GM23338 (cell line): Measurements from ENCODE around the gene CPXM1.

Source experiments
- CREB1 ChIP-seq: fragments of 250-450 bp; sonication (Bioruptor Pico); IDR thresholded peaks from 2 replicates; pipeline ENCODE4 v1.5.0; 2020; ENCODE audit warnings: low read depth, mild to moderate bottlenecking, moderate library complexity
- POLR2AphosphoS5 ChIP-seq: IDR thresholded peaks from 2 replicates; pipeline ENCODE4 v1.6.1; 2016; ENCODE audit warnings: antibody characterized with exemption, low read depth
- ZNF114 ChIP-seq: fragments of 250-450 bp; sonication (Bioruptor Pico); IDR thresholded peaks from 2 replicates; pipeline ENCODE4 v1.5.0; 2020; ENCODE audit warnings: mild to moderate bottlenecking, moderate library complexity
- TF ChIP-seq, protein P1 (sequence below), 2 experiments: fragments of 200-600 bp in 1 of 2; sonication (generic) in 1 of 2; conservative IDR thresholded peaks; 2 replicates each; pipeline versions ENCODE4 v1.5.1 to v1.6.1; 2016 to 2017; ENCODE audit warnings: antibody characterized with exemption in 2 of 2, low read depth in 2 of 2, mild to moderate bottlenecking in 2 of 2, moderate library complexity in 1 of 2

DNA sequence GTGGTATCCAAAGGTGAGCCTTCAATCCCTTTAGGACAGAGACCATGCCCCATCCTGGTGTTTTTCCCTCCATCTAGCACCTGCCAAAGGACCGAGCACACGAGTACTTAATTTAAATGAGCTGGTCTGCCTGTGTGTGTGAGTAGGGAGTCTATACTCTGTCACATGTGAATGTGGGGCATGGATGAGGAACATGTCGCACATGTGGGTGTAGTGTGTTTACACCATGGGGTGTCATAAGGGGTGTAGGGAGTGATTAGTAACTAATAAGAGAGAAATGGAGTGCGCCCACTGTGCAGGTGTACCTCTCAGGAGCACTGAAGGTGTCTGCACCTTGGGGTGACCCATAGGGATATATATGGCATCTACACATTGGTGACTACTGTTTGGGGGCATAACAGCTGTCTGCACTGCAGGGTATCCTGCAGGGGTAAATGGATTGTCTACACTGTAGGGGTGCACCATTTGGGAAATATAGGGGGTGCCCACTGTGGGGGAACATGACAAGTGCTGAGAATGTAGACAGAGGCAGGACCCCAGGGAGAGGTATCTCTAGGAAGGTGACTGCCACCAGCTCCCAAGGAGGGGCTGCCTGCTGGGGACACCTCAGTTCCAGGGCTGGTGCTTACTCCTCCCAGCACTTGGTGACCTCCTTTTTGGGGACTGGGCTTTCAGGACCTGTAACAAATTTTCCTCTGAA is 54.3 kb downstream of the CPXM1 start:
- TF ChIP-seq, protein P1, sequence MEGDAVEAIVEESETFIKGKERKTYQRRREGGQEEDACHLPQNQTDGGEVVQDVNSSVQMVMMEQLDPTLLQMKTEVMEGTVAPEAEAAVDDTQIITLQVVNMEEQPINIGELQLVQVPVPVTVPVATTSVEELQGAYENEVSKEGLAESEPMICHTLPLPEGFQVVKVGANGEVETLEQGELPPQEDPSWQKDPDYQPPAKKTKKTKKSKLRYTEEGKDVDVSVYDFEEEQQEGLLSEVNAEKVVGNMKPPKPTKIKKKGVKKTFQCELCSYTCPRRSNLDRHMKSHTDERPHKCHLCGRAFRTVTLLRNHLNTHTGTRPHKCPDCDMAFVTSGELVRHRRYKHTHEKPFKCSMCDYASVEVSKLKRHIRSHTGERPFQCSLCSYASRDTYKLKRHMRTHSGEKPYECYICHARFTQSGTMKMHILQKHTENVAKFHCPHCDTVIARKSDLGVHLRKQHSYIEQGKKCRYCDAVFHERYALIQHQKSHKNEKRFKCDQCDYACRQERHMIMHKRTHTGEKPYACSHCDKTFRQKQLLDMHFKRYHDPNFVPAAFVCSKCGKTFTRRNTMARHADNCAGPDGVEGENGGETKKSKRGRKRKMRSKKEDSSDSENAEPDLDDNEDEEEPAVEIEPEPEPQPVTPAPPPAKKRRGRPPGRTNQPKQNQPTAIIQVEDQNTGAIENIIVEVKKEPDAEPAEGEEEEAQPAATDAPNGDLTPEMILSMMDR (conservative IDR thresholded peaks at IDR 0.05; ENCODE audit: low read depth in 2 of 2) = no peak
- TF ChIP-seq POLR2AphosphoS5 = no peak
- TF ChIP-seq ZNF114 (CRISPR knock-in tag) = no peak
- TF ChIP-seq CREB1 (CRISPR knock-in tag) = no peak
